ENCODE results near the gene ALDH1B1. TPM values are rescaled to one million over a fixed set of nuclear protein-coding genes. Genes with fewer than 3 reads are reported as not detected.

Gene ALDH1B1
- total RNA-seq, 4 donors from 2014 or later: 24.9 to 77.2 (median 27.3) TPM

DNA sequence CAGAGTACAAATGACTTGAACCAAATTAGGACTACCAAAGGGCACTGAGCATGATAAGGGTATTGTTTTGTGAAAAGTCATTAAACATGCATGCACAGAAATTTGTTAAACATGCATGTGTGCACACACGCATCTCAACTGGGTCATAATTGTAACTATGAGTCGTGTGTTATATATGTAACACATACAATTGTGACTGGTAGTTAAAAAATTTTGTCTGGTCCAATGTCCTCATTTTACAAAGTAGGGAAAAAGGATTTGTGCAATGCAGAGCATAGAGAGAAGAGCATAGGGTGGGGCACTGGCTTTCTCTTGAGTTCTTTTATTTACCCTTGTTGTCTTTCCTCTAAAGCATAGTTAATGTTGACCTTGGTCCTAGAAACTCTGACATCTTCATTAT lies 51.1 kb downstream of the ALDH1B1 start:
- 58 to 59% methylated on average over 2 of the region's 2 CpGs for whole genome bisulfite sequencing, 2 donors (ENCODE audit: low coverage in 1 of 2)
- intact Hi-C loops (cut with DNase I; ENCODE audit: low total_unique reads) (no loop called here), in situ Hi-C loops (cut with MboI; ENCODE audit: low pct_ligation_motif_present in 1 of 4, low pct_unique_long_range_greater_than_20kb in 1 of 4, low sequenced_read_pairs in 3 of 4) (no loop called here)
- no peaks in the 10 kb centered on the region for H3K9me3 ChIP-seq
- no peak overlapping the region for H3K27ac ChIP-seq
- TF ChIP-seq, protein P1, sequence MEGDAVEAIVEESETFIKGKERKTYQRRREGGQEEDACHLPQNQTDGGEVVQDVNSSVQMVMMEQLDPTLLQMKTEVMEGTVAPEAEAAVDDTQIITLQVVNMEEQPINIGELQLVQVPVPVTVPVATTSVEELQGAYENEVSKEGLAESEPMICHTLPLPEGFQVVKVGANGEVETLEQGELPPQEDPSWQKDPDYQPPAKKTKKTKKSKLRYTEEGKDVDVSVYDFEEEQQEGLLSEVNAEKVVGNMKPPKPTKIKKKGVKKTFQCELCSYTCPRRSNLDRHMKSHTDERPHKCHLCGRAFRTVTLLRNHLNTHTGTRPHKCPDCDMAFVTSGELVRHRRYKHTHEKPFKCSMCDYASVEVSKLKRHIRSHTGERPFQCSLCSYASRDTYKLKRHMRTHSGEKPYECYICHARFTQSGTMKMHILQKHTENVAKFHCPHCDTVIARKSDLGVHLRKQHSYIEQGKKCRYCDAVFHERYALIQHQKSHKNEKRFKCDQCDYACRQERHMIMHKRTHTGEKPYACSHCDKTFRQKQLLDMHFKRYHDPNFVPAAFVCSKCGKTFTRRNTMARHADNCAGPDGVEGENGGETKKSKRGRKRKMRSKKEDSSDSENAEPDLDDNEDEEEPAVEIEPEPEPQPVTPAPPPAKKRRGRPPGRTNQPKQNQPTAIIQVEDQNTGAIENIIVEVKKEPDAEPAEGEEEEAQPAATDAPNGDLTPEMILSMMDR (IDR thresholded peaks at IDR 0.05): no peak
- TF ChIP-seq EP300 (IDR thresholded peaks at IDR 0.05; ENCODE audit: low read depth) (no peak), POLR2A (IDR thresholded peaks at IDR 0.05) (no peak), POLR2AphosphoS5 (IDR thresholded peaks at IDR 0.05) (no peak)
- H3K36me3 ChIP-seq: no peaks in the 10 kb centered on the region
- no peak for DNase-seq
- no peaks in the 10 kb centered on the region for H3K27me3 ChIP-seq
- no peak overlapping the region for H3K4me3 ChIP-seq
- H3K4me1 ChIP-seq: no peaks in the 10 kb centered on the region

DNA sequence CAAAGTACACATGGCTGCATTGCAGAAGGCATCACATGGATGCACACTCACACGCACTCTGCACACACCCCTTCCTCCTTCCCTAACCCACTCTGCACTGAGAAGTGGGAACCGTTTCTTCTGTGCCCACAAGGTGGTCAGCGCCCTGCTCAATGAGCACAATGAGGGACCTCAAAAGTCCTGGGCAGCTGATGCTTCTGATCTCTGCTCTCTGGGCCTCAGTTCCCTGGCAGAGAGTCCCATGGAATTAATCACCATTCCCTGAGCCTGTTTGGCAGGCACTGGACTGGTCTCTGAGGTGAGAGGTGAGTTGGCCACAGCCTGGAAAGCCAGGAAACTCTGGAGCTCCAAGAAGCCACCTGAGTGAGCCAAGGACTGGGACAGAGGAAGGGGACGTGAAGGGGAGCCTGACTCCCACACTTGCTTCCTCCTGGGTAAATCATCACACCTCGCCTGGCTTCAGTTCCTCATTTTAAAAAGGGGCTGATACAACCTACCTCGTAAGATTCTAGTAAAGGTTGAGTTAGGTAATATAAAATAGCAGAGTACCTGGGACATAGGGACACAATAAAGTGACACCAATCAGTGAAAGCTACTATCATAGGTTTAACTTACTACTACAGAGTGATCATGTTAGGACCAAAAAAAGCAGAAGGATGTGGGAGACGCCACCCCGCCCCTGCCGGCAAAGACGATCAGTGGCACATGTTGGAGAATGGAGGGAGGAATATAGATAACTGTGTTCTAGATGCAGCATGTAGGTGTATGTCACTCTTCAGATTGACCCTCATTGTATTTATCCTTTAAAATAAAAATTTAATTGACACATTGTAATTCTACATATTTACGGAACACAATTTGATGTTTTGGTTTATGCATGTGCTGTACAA lies 52.9 kb downstream of the ALDH1B1 start:
- in situ Hi-C loops (cut with MboI; ENCODE audit: low pct_ligation_motif_present in 1 of 4, low pct_unique_long_range_greater_than_20kb in 1 of 4, low sequenced_read_pairs in 3 of 4): no loop called here

DNA sequence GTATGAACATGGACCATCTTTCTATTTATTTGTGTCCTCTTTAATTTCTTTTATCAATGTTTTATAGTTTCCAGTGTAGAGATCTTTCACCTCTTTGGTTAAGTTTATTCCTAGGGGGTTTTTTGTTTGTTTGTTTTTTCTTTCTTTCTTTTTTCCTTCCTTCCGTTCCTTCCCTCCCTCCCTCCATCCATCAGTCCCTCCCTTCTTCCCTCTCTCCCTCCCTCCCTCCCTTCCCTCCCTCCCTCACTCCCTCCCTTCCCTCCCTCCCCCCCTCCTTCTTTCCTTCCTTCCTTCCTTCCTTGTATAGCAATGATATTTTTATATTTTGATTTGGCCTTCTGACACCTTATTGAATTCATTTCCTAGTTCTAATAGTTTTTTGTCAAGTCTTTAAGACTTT lies 55.2 kb downstream of the ALDH1B1 start:
- WGBS, 2 donors (ENCODE audit: low coverage in 1 of 2): 73 to 76% methylated on average over 1 of the region's 1 CpG
- in situ Hi-C loops (cut with MboI; ENCODE audit: low pct_ligation_motif_present in 1 of 4, low pct_unique_long_range_greater_than_20kb in 1 of 4, low sequenced_read_pairs in 3 of 4) (no loop called here), intact Hi-C loops (cut with DNase I; ENCODE audit: low total_unique reads) (no loop called here)
- no peaks in the 10 kb centered on the region for H3K27me3 ChIP-seq
- peaks cover 0 to 6% of the 10 kb centered on the region in 2 donors for H3K9me3 ChIP-seq
- no peak overlapping the region for H3K4me3 ChIP-seq
- H3K27ac ChIP-seq: no peak overlapping the region
- TF ChIP-seq POLR2AphosphoS5 (IDR thresholded peaks at IDR 0.05): no peak
- TF ChIP-seq POLR2A (IDR thresholded peaks at IDR 0.05): no peak
- TF ChIP-seq, protein P1 (IDR thresholded peaks at IDR 0.05): no peak
- TF ChIP-seq EP300 (IDR thresholded peaks at IDR 0.05; ENCODE audit: low read depth): no peak
- no peaks in the 10 kb centered on the region for H3K4me1 ChIP-seq
- no peaks in the 10 kb centered on the region for H3K36me3 ChIP-seq
- no peak for DNase-seq

More for the DNA sequence above, 52.9 kb downstream of the ALDH1B1 start:
- 63 to 69% methylated on average over 8 to 11 of the region's 11 CpGs for WGBS, 2 donors (ENCODE audit: low coverage in 1 of 2)
- Histone ChIP-seq H3K27me3 (no peaks in the 10 kb centered on the region), H3K4me1 (no peaks in the 10 kb centered on the region), H3K36me3 (no peaks in the 10 kb centered on the region), H3K9me3 (peaks cover 0 to 2% of the 10 kb centered on the region in 2 donors), H3K27ac (no peak overlapping the region), H3K4me3 (no peak overlapping the region)
- intact Hi-C loops (cut with DNase I; ENCODE audit: low total_unique reads): no loop called here
- no peak for TF ChIP-seq EP300 (IDR thresholded peaks at IDR 0.05; ENCODE audit: low read depth)
- no peak for TF ChIP-seq POLR2A (IDR thresholded peaks at IDR 0.05)
- TF ChIP-seq, protein P1 (IDR thresholded peaks at IDR 0.05): no peak
- TF ChIP-seq POLR2AphosphoS5 (IDR thresholded peaks at IDR 0.05): no peak
- DNase-seq: no peak

Other genes starting within 250 kb of the ALDH1B1 start
- not detected for gene IGFBPL1, start 31.8 kb downstream of the ALDH1B1 start, total RNA-seq
- gene ANKRD18A, start 227.9 kb downstream of the ALDH1B1 start, total RNA-seq: 10 to 100 TPM in 3 of 4 donors, 1 to 10 TPM in 1; 5.6 to 15.4 (median 12.5) TPM